Measurements from ENCODE around the gene CEP126.

The CEP126 gene

DNA sequence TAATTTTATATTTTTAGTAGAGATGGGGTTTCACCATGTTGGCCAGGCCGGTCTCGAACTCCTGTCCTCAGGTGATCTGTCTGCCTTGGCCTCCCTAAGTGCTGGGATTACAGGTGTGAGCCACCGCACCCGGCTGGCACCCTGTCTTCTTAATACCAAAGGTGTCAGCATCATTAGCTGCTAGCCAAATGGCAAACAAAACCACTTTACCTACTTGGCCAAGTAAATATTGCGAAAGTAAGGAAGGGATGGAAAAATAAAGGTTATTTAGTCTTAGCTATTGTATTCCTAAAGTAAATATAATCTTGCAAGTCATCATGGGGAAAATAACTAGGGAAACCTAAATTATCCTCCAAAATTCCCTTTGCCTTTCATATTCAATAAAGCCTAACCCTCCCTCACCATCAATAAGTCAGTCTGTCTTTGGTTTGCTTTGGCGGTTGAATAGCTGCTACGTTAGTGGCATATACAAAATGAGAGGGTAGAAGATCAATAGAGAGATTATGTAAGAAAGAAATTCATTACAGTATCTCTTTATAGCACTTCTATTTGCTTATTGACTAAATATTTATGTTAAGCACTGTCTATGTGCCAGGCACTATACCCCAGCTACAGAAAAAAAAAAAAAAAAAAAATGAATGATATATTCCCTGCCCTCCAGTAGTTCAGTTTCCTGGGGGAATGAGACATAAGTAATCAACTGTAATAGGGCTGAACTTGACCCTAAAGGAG is 92.2 kb downstream of the CEP126 start:
- no peak overlapping the region for H3K27ac ChIP-seq (ENCODE audit: insufficient read depth, low read depth, low read length, poor library complexity, severe bottlenecking)
- H3K9me3 ChIP-seq (ENCODE audit: control insufficient read depth, low read length) = no peaks in the 10 kb centered on the region
- no peaks in the 10 kb centered on the region for H3K27me3 ChIP-seq (ENCODE audit: control insufficient read depth, insufficient read depth, low read length, poor library complexity, severe bottlenecking)
- H3K36me3 ChIP-seq (ENCODE audit: control insufficient read depth, insufficient read depth, low read length) = no peaks in the 10 kb centered on the region
- 89 to 92% methylated on average over 4 to 6 of the region's 7 CpGs for WGBS, 2 experiments
- H3K4me1 ChIP-seq (ENCODE audit: control insufficient read depth, insufficient read depth, low read length) = peaks cover 4% of the 10 kb centered on the region
- no peak overlapping the region for H3K4me3 ChIP-seq (ENCODE audit: insufficient read depth, low read depth, low read length)

DNA sequence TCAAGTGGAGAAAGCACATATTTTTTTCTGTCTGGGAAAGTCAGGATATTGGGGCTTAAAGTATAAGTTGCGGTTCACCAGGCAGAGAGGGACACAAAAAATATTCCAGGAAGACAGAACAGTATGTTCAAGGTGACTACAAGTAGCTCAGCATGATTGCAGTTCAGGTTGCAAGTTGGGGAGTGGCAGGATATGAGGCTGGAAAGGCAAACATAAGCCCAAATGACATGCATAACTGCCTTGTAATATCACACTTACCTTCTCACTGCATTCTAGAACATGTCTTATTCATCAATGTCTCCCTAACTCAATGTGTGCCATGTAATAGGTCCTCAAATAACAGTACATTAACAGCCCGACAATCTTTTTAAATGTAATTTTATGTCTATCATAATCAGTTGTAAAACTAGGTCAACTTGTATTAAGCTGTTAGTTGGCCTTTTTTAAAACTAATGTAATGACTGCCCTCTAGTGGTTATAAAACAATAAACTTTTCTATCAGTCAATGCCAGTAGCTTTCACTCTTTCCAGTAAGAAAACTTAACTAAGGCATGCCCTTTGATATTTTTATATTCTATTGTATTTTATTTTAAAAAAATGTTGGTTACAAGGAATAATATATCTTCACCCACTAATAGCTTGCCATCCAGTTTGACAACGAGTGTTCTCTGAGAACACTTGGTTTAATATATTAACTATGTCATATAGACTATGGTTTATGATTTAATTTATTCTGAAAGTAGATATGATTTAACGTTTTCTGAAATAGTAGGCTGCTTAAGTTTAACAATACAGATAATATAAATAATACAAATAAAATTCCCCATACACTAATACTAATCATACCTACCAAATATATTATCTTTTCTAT is 93.0 kb downstream of the CEP126 start:
- Histone ChIP-seq H3K4me1 (ENCODE audit: control insufficient read depth, insufficient read depth, low read length) (peaks cover 4% of the 10 kb centered on the region), H3K4me3 (ENCODE audit: insufficient read depth, low read depth, low read length) (no peak overlapping the region), H3K27ac (ENCODE audit: insufficient read depth, low read depth, low read length, poor library complexity, severe bottlenecking) (no peak overlapping the region), H3K36me3 (ENCODE audit: control insufficient read depth, insufficient read depth, low read length) (no peaks in the 10 kb centered on the region), H3K9me3 (ENCODE audit: control insufficient read depth, low read length) (no peaks in the 10 kb centered on the region), H3K27me3 (ENCODE audit: control insufficient read depth, insufficient read depth, low read length, poor library complexity, severe bottlenecking) (no peaks in the 10 kb centered on the region)
- 50 to 100% methylated on average over 1 to 2 of the region's 4 CpGs for WGBS, 2 experiments

DNA sequence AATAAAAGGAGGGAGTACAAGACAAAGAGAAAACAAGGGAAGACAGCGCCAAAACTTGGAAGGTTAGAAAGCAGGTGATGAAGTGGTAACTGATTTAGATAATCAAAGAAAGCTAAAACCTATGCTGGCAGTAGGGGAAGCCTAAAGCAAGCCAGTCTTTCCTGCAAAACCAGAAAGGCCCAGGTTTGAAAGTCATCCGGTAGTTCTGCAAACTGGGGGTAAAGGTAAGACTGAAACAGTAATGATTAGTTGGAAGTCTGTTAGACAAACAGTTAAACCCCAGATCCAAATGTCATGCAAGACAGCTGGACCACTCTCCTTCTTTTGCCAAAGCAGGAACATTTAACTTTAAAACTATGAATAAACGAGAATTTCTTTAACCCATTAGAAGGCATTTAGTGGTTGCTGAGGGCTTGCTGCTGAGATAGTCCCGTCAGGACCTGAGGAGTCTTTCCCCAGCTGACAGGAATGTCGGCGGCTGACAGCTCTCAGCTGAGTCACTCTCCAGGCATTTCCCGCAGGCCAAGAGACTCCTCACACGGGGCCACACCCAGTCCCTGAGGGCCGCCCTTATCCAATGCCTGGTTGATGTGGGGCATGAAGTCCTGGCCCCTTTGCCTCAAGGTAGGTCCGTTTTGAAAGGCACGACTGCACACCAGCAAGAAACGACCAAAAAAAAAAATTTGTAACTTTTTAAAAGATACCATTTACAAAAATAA is 96.1 kb downstream of the CEP126 start:
- Histone ChIP-seq H3K4me3 (ENCODE audit: insufficient read depth, low read depth, low read length) (no peak overlapping the region), H3K36me3 (ENCODE audit: control insufficient read depth, insufficient read depth, low read length) (no peaks in the 10 kb centered on the region), H3K27ac (ENCODE audit: insufficient read depth, low read depth, low read length, poor library complexity, severe bottlenecking) (no peak overlapping the region), H3K4me1 (ENCODE audit: control insufficient read depth, insufficient read depth, low read length) (peaks cover 4% of the 10 kb centered on the region), H3K27me3 (ENCODE audit: control insufficient read depth, insufficient read depth, low read length, poor library complexity, severe bottlenecking) (no peaks in the 10 kb centered on the region), H3K9me3 (ENCODE audit: control insufficient read depth, low read length) (no peaks in the 10 kb centered on the region)
- 23 to 24% methylated on average over 10 to 12 of the region's 12 CpGs for WGBS, 2 experiments

DNA sequence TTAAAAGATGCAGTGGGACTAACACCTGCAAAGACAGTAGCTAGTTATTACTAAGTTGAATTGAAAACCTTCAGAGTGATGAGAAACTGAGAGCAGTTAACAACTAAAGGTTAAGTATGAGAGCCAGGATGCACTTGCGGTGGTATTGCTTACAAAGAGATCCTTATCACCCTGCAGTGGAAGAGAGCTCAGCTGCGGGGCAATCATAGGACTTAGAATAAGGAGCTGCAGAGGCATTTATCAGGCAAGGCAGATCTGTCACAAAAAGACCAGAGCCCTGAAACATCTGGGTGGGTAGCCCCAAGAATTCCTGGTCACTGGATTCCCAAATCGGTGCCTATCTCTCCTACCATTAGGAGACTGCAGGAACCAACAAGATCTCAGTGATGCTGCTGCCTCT is 98.1 kb downstream of the CEP126 start:
- no peaks in the 10 kb centered on the region for H3K36me3 ChIP-seq (ENCODE audit: control insufficient read depth, insufficient read depth, low read length)
- peaks cover 4% of the 10 kb centered on the region for H3K4me1 ChIP-seq (ENCODE audit: control insufficient read depth, insufficient read depth, low read length)
- 90 to 93% methylated on average over 3 of the region's 3 CpGs for WGBS, 2 experiments
- H3K4me3 ChIP-seq (ENCODE audit: insufficient read depth, low read depth, low read length) = no peak overlapping the region
- no peaks in the 10 kb centered on the region for H3K27me3 ChIP-seq (ENCODE audit: control insufficient read depth, insufficient read depth, low read length, poor library complexity, severe bottlenecking)
- no peaks in the 10 kb centered on the region for H3K9me3 ChIP-seq (ENCODE audit: control insufficient read depth, low read length)
- no peak overlapping the region for H3K27ac ChIP-seq (ENCODE audit: insufficient read depth, low read depth, low read length, poor library complexity, severe bottlenecking)

DNA sequence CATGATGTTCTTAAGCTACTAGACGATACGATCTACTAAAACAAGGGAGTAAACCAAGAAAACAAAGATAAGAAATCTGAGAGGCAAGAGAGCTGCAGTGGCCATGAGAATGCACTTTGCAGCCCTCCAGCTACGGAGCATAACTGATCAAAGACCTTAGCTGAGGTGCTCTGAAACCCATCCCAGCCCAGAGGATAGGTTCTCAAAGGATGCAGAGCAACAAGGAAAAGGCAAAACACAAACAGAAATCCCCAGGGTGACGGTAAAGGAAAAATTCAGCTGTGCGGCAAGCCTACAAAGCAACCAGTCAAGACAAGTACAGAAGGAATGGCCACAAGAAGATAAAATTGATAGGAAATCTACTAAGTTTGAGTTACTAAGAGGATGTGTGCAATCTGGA is 99.9 kb downstream of the CEP126 start:
- Histone ChIP-seq H3K27ac (ENCODE audit: insufficient read depth, low read depth, low read length, poor library complexity, severe bottlenecking) (no peak overlapping the region), H3K4me3 (ENCODE audit: insufficient read depth, low read depth, low read length) (no peak overlapping the region), H3K27me3 (ENCODE audit: control insufficient read depth, insufficient read depth, low read length, poor library complexity, severe bottlenecking) (no peaks in the 10 kb centered on the region), H3K9me3 (ENCODE audit: control insufficient read depth, low read length) (no peaks in the 10 kb centered on the region), H3K36me3 (ENCODE audit: control insufficient read depth, insufficient read depth, low read length) (no peaks in the 10 kb centered on the region), H3K4me1 (ENCODE audit: control insufficient read depth, insufficient read depth, low read length) (peaks cover 4% of the 10 kb centered on the region)
- WGBS, 2 experiments = 95 to 96% methylated on average over 5 of the region's 5 CpGs

DNA sequence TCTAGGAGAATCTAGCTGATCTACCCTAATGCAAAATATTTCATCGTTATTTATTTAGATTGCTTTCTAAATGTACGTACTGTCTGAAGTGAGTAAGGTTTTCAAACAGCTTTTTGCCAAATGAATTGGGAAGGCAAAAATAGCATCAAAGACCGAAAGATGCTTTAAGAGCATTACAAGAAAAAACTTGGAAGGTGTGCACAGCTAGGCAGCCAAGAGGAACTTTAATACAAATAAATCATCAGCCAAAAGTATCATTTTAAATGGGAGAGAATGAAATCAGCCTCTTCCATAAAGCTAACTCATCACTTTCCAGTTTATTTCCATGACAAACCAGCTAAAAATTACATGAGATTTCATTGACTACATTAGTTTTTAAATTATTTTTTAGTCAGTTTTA is 102.2 kb downstream of the CEP126 start:
- 96 to 100% methylated on average over 3 of the region's 3 CpGs for WGBS, 2 experiments
- H3K4me3 ChIP-seq (ENCODE audit: insufficient read depth, low read depth, low read length) = no peak overlapping the region
- H3K9me3 ChIP-seq (ENCODE audit: control insufficient read depth, low read length) = no peaks in the 10 kb centered on the region
- H3K27ac ChIP-seq (ENCODE audit: insufficient read depth, low read depth, low read length, poor library complexity, severe bottlenecking) = no peak overlapping the region
- H3K36me3 ChIP-seq (ENCODE audit: control insufficient read depth, insufficient read depth, low read length) = no peaks in the 10 kb centered on the region
- H3K27me3 ChIP-seq (ENCODE audit: control insufficient read depth, insufficient read depth, low read length, poor library complexity, severe bottlenecking) = no peaks in the 10 kb centered on the region
- H3K4me1 ChIP-seq (ENCODE audit: control insufficient read depth, insufficient read depth, low read length) = no peaks in the 10 kb centered on the region

DNA sequence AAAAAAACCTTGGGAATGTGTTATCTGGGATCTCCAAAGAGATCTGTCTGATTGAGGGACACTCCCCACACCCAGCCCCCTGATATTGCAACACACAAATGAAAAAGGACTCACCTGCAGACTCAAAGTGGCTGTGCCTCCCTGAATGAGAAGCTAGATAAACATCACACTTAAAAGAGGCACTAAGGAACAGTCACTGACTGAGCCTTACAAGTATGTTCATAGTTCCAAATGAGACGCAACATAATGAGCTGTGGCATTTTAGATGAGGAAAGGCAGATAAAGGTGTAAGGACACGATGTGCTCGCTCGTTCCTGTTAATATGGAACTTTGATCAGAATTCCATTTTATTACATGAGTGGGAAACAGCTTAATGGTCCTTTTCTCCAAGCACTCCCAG is 111.4 kb downstream of the CEP126 start:
- Histone ChIP-seq H3K27ac (ENCODE audit: insufficient read depth, low read depth, low read length, poor library complexity, severe bottlenecking) (no peak overlapping the region), H3K4me1 (ENCODE audit: control insufficient read depth, insufficient read depth, low read length) (no peaks in the 10 kb centered on the region), H3K9me3 (ENCODE audit: control insufficient read depth, low read length) (no peaks in the 10 kb centered on the region), H3K27me3 (ENCODE audit: control insufficient read depth, insufficient read depth, low read length, poor library complexity, severe bottlenecking) (no peaks in the 10 kb centered on the region), H3K4me3 (ENCODE audit: insufficient read depth, low read depth, low read length) (no peak overlapping the region), H3K36me3 (ENCODE audit: control insufficient read depth, insufficient read depth, low read length) (no peaks in the 10 kb centered on the region)
- WGBS, 2 experiments = 92 to 95% methylated on average over 4 of the region's 4 CpGs

DNA sequence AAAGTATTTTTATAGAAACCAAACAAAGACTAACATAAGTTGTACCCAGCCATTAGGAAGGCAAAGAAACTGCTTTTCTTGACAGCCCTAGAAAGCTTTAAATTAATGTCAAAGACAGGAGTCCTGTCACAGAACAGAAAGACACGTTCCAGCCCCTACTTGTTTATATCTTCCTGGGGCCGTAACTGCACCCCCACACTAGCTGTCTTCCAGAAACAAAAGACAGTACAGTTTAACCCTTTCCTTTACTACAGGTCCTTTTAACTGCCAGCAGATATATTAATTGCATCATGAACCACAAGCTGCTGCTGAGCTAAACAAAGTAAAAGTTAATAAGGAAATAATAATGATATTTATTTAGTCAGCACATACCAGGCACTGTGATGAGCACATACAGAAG is 112.1 kb downstream of the CEP126 start:
- no peak overlapping the region for H3K27ac ChIP-seq (ENCODE audit: insufficient read depth, low read depth, low read length, poor library complexity, severe bottlenecking)
- H3K4me1 ChIP-seq (ENCODE audit: control insufficient read depth, insufficient read depth, low read length) = no peaks in the 10 kb centered on the region
- WGBS, 2 experiments = 12 to 21% methylated on average over 2 of the region's 2 CpGs
- H3K4me3 ChIP-seq (ENCODE audit: insufficient read depth, low read depth, low read length) = no peak overlapping the region
- H3K36me3 ChIP-seq (ENCODE audit: control insufficient read depth, insufficient read depth, low read length) = no peaks in the 10 kb centered on the region
- H3K27me3 ChIP-seq (ENCODE audit: control insufficient read depth, insufficient read depth, low read length, poor library complexity, severe bottlenecking) = no peaks in the 10 kb centered on the region
- H3K9me3 ChIP-seq (ENCODE audit: control insufficient read depth, low read length) = no peaks in the 10 kb centered on the region

DNA sequence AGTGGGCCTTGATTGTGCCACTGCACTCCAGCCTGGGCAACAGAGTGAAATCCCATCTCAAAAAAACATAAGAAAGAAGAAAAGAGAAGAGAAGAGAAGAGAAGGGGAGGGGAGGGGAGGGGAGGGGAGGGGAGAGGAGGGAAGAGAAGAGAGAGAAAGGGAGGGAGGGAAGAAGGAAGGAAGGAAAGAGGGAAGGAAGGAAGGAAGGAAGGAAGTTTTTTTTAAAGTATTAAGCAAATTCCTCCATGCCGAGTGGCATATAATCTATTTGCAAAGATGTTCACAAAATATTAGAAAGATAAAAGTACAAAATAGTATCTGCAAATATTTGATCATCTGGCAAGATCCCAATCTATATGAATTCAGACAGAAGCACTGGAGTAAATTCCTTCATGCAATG is 121.9 kb downstream of the CEP126 start:
- Histone ChIP-seq H3K9me3 (ENCODE audit: control insufficient read depth, low read length) (no peaks in the 10 kb centered on the region), H3K27me3 (ENCODE audit: control insufficient read depth, insufficient read depth, low read length, poor library complexity, severe bottlenecking) (no peaks in the 10 kb centered on the region), H3K36me3 (ENCODE audit: control insufficient read depth, insufficient read depth, low read length) (no peaks in the 10 kb centered on the region), H3K4me3 (ENCODE audit: insufficient read depth, low read depth, low read length) (no peak overlapping the region), H3K27ac (ENCODE audit: insufficient read depth, low read depth, low read length, poor library complexity, severe bottlenecking) (no peak overlapping the region), H3K4me1 (ENCODE audit: control insufficient read depth, insufficient read depth, low read length) (no peaks in the 10 kb centered on the region)
- WGBS, 2 experiments = no CpG with 5 or more reads among the region's 1 CpG

DNA sequence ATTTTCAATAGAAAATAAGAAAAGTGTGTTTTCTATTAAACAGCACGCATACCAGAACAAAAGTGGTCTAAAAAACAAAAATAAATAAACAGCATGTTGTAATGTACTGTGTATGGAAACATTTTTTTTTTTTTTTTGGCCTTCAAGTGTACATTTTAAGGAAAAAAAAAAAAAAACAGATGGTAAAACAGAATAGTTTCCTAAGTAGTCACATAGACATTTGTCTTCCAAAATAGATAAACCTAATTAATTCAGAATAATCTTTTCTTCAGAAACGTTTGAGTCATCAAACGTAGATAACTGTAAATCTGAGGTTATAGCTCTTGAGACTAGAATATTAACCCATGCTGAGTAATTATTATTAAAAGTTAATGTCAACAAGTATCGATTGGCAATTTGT is 132.0 kb downstream of the CEP126 start:
- Histone ChIP-seq H3K4me1 (ENCODE audit: control insufficient read depth, insufficient read depth, low read length) (no peaks in the 10 kb centered on the region), H3K27ac (ENCODE audit: insufficient read depth, low read depth, low read length, poor library complexity, severe bottlenecking) (no peak overlapping the region)
- WGBS, 2 experiments = 77 to 88% methylated on average over 1 to 4 of the region's 4 CpGs

More for the DNA sequence above, 132.0 kb downstream of the CEP126 start:
- Histone ChIP-seq H3K36me3 (ENCODE audit: control insufficient read depth, insufficient read depth, low read length) (no peaks in the 10 kb centered on the region), H3K27me3 (ENCODE audit: control insufficient read depth, insufficient read depth, low read length, poor library complexity, severe bottlenecking) (no peaks in the 10 kb centered on the region), H3K9me3 (ENCODE audit: control insufficient read depth, low read length) (no peaks in the 10 kb centered on the region), H3K4me3 (ENCODE audit: insufficient read depth, low read depth, low read length) (peak overlapping the region; percentile 34)
